Endothelial cell (in vitro differentiated cells): ENCODE results near the gene GRB7. TPM values are rescaled to one million over a fixed set of nuclear protein-coding genes. Genes with fewer than 3 reads are reported as not detected.

ENCODE experiments used
- DNase-seq: peaks from one replicate; pipeline ENCODE4 v3.0.0; 2021; ENCODE audit warnings: low spot score
- H3K27ac Mint-ChIP-seq: one replicate; pipeline ENCODE4 v1.8.0; 2021; ENCODE audit warnings: mixed read lengths, inconsistent platforms; ENCODE audit not compliant: unreplicated experiment
- H3K27me3 Mint-ChIP-seq: one replicate; pipeline ENCODE4 v1.8.0; 2021; ENCODE audit warnings: mild to moderate bottlenecking, moderate library complexity, mixed read lengths, inconsistent platforms; ENCODE audit not compliant: unreplicated experiment
- H3K36me3 Mint-ChIP-seq: one replicate; pipeline ENCODE4 v1.8.0; 2021; ENCODE audit warnings: mild to moderate bottlenecking, low read depth, mixed read lengths, inconsistent platforms; ENCODE audit not compliant: unreplicated experiment
- H3K4me1 Mint-ChIP-seq: one replicate; pipeline ENCODE4 v1.8.0; 2021; ENCODE audit warnings: mild to moderate bottlenecking, mixed read lengths, inconsistent platforms; ENCODE audit not compliant: unreplicated experiment
- H3K4me3 Mint-ChIP-seq: one replicate; pipeline ENCODE4 v1.8.0; 2021; ENCODE audit warnings: mild to moderate bottlenecking, mixed read lengths, inconsistent platforms; ENCODE audit not compliant: unreplicated experiment
- H3K9me3 Mint-ChIP-seq: one replicate; pipeline ENCODE4 v1.8.0; 2021; ENCODE audit warnings: mixed read lengths, inconsistent platforms; ENCODE audit not compliant: unreplicated experiment
- CTCF ChIP-seq: fragments of 200-600 bp; sonication (generic); IDR thresholded peaks from one replicate; pipeline ENCODE4 v1.5.0; 2021; ENCODE audit warnings: antibody characterized with exemption; ENCODE audit not compliant: unreplicated experiment
- long read RNA-seq: library from polyadenylated mRNA; unstranded; transcript quantifications from one replicate; pipeline ENCODE4 v2.0.0, GENCODE V29; 2020; ENCODE audit not compliant: unreplicated experiment
- total RNA-seq: library from RNA; stranded (reverse); fragmentation: NEBNext Ultra II Directional; extraction: Animal tissue kit (Norgen Biotek cat#: 25700); gene quantifications from one replicate; pipeline ENCODE4 v1.2.1, GENCODE V29; 2021; ENCODE audit not compliant: unreplicated experiment

The GRB7 gene
- 1.3 TPM for total RNA-seq
- long read RNA-seq = 0 reads

GRCh38 chr17:39737760-39738567 is at the start of gene GRB7:
Gene GRB7, plus strand, starts transcription at chr17:39737938. Its CDS starts 4,364 bp downstream, at chr17:39742302.
- Mint-ChIP-seq H3K27me3 (peaks cover 20% of the 10 kb centered on the region), H3K4me1 (peaks cover 18% of the 10 kb centered on the region), H3K27ac (no peak within 1 kb of the TSS), H3K36me3 (no peaks in the 10 kb centered on the region), H3K4me3 (peak within 1 kb of the TSS; percentile 65), H3K9me3 (no peaks in the 10 kb centered on the region)
- TF ChIP-seq CTCF = no peak
- DNase-seq = no peak

GRCh38 chr17:39688475-39688835 is 49.3 kb upstream of the GRB7 start:
- H3K27me3 Mint-ChIP-seq = no peaks in the 10 kb centered on the region
- no peak for TF ChIP-seq CTCF
- no peak for DNase-seq
- H3K4me3 Mint-ChIP-seq = peak overlapping the region; percentile 94
- peaks cover 13% of the 10 kb centered on the region for H3K4me1 Mint-ChIP-seq
- peaks cover 10% of the 10 kb centered on the region for H3K36me3 Mint-ChIP-seq
- no peaks in the 10 kb centered on the region for H3K9me3 Mint-ChIP-seq
- peak overlapping the region; percentile 95 for H3K27ac Mint-ChIP-seq

- H3K27me3 Mint-ChIP-seq = no peaks in the 10 kb centered on the region
- H3K27ac Mint-ChIP-seq = no peak overlapping the region
- H3K4me1 Mint-ChIP-seq = peaks cover 13% of the 10 kb centered on the region
- no peaks in the 10 kb centered on the region for H3K9me3 Mint-ChIP-seq
- H3K36me3 Mint-ChIP-seq = peaks cover 10% of the 10 kb centered on the region
- no peak for DNase-seq
- H3K4me3 Mint-ChIP-seq = peak overlapping the region; percentile 94
- TF ChIP-seq CTCF = no peak
Observed at GRCh38 chr17:39688945-39689344, 48.8 kb upstream of the GRB7 start.

- H3K4me3 Mint-ChIP-seq = no peak overlapping the region
- no peak overlapping the region for H3K27ac Mint-ChIP-seq
- H3K27me3 Mint-ChIP-seq = peaks cover 3% of the 10 kb centered on the region
- no peaks in the 10 kb centered on the region for H3K36me3 Mint-ChIP-seq
- H3K4me1 Mint-ChIP-seq = peaks cover 13% of the 10 kb centered on the region
- no peak for TF ChIP-seq CTCF
- H3K9me3 Mint-ChIP-seq = no peaks in the 10 kb centered on the region
- no peak for DNase-seq
Observed at GRCh38 chr17:39694593-39694992, 43.1 kb upstream of the GRB7 start.

- no peak for TF ChIP-seq CTCF
- H3K27ac Mint-ChIP-seq = no peak overlapping the region
- H3K9me3 Mint-ChIP-seq = no peaks in the 10 kb centered on the region
- peaks cover 16% of the 10 kb centered on the region for H3K4me1 Mint-ChIP-seq
- no peaks in the 10 kb centered on the region for H3K36me3 Mint-ChIP-seq
- peaks cover 6% of the 10 kb centered on the region for H3K27me3 Mint-ChIP-seq
- H3K4me3 Mint-ChIP-seq = no peak overlapping the region
- no peak for DNase-seq
Observed at GRCh38 chr17:39695089-39695474, 42.7 kb upstream of the GRB7 start.
